Fibroblast of pulmonary artery (primary cell): ENCODE measurements around the gene EIF4E.

ENCODE experiments used
- DNase-seq: peaks from one replicate; pipeline ENCODE4 v3.0.0-alpha.2; 2010; ENCODE audit warnings: low read depth
- H3K4me3 ChIP-seq: replicated peaks from 2 replicates; pipeline ENCODE4 v1.5.1; 2011; ENCODE audit warnings: low read depth, mild to moderate bottlenecking, control low read depth, low read length, moderate library complexity
- TF ChIP-seq, protein P1 (sequence below): IDR thresholded peaks from 2 replicates; pipeline ENCODE4 v1.5.1; 2011; ENCODE audit warnings: mild to moderate bottlenecking, control low read depth, low read length, inconsistent platforms; ENCODE audit errors: missing control alignments

Gene EIF4E

GRCh38 chr4:98909646-98910401 lies 19.1 kb downstream of the EIF4E start:
- TF ChIP-seq, protein P1, sequence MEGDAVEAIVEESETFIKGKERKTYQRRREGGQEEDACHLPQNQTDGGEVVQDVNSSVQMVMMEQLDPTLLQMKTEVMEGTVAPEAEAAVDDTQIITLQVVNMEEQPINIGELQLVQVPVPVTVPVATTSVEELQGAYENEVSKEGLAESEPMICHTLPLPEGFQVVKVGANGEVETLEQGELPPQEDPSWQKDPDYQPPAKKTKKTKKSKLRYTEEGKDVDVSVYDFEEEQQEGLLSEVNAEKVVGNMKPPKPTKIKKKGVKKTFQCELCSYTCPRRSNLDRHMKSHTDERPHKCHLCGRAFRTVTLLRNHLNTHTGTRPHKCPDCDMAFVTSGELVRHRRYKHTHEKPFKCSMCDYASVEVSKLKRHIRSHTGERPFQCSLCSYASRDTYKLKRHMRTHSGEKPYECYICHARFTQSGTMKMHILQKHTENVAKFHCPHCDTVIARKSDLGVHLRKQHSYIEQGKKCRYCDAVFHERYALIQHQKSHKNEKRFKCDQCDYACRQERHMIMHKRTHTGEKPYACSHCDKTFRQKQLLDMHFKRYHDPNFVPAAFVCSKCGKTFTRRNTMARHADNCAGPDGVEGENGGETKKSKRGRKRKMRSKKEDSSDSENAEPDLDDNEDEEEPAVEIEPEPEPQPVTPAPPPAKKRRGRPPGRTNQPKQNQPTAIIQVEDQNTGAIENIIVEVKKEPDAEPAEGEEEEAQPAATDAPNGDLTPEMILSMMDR: no peak
- no peak for DNase-seq
- no peak overlapping the region for H3K4me3 ChIP-seq

- no peak for DNase-seq
- TF ChIP-seq, protein P1: no peak
- no peak overlapping the region for H3K4me3 ChIP-seq
Observed at GRCh38 chr4:98908703-98909262, 20.1 kb downstream of the EIF4E start.

GRCh38 chr4:98908182-98908581 lies 20.8 kb downstream of the EIF4E start:
- DNase-seq: no peak
- TF ChIP-seq, protein P1: no peak
- H3K4me3 ChIP-seq: no peak overlapping the region

GRCh38 chr4:98905839-98906238 lies 23.1 kb downstream of the EIF4E start:
- H3K4me3 ChIP-seq: no peak overlapping the region
- TF ChIP-seq, protein P1: no peak
- DNase-seq: peak; percentile 24

- no peak for DNase-seq
- no peak overlapping the region for H3K4me3 ChIP-seq
- TF ChIP-seq, protein P1: no peak
Observed at GRCh38 chr4:98905297-98905696, 23.6 kb downstream of the EIF4E start.

GRCh38 chr4:98903963-98904362 lies 25.0 kb downstream of the EIF4E start:
- no peak for DNase-seq
- TF ChIP-seq, protein P1: no peak
- H3K4me3 ChIP-seq: no peak overlapping the region

GRCh38 chr4:98903561-98903960 lies 25.4 kb downstream of the EIF4E start:
- DNase-seq: no peak
- TF ChIP-seq, protein P1: no peak
- H3K4me3 ChIP-seq: no peak overlapping the region
